ENCODE data around the gene PRDM8.

Gene PRDM8

GRCh38 chr4:80184053-80184824 lies 13.1 kb upstream of the PRDM8 start:
- peak; percentile 92 for DNase-seq (ENCODE audit: low spot score)

GRCh38 chr4:80184825-80185756 lies 12.2 kb upstream of the PRDM8 start:
- peak; percentile 13 for DNase-seq (ENCODE audit: low spot score)

GRCh38 chr4:80185787-80186548 lies 11.3 kb upstream of the PRDM8 start:
- DNase-seq (ENCODE audit: low spot score): no peak

GRCh38 chr4:80186676-80187075 lies 10.6 kb upstream of the PRDM8 start:
- no peak for DNase-seq (ENCODE audit: low spot score)

- no peak for DNase-seq (ENCODE audit: low spot score)
Observed at GRCh38 chr4:80187677-80188076, 9.6 kb upstream of the PRDM8 start.

GRCh38 chr4:80188457-80188800 lies 8.9 kb upstream of the PRDM8 start:
- DNase-seq (ENCODE audit: low spot score): no peak

- DNase-seq (ENCODE audit: low spot score): no peak
Observed at GRCh38 chr4:80188801-80189458, 8.4 kb upstream of the PRDM8 start.

GRCh38 chr4:80189581-80189955 lies 7.7 kb upstream of the PRDM8 start:
- DNase-seq (ENCODE audit: low spot score): no peak

GRCh38 chr4:80189956-80190677 lies 7.2 kb upstream of the PRDM8 start:
- no peak for DNase-seq (ENCODE audit: low spot score)

GRCh38 chr4:80192252-80192866 lies 4.9 kb upstream of the PRDM8 start:
- DNase-seq (ENCODE audit: low spot score): no peak

- no peak for DNase-seq (ENCODE audit: low spot score)
Observed at GRCh38 chr4:80192937-80193336, 4.4 kb upstream of the PRDM8 start.

- no peak for DNase-seq (ENCODE audit: low spot score)
Observed at GRCh38 chr4:80195441-80196140, 1.7 kb upstream of the PRDM8 start.

- no peak for DNase-seq (ENCODE audit: low spot score)
Observed at GRCh38 chr4:80196259-80196921, 913 bp upstream of the PRDM8 start.

- DNase-seq (ENCODE audit: low spot score): no peak
Observed at GRCh38 chr4:80197601-80198440, 518 bp downstream of the PRDM8 start.

- DNase-seq (ENCODE audit: low spot score): no peak
Observed at GRCh38 chr4:80198441-80198837, 1.1 kb downstream of the PRDM8 start.

- no peak for DNase-seq (ENCODE audit: low spot score)
Observed at GRCh38 chr4:80199004-80199560, 1.8 kb downstream of the PRDM8 start.

- no peak for DNase-seq (ENCODE audit: low spot score)
Observed at GRCh38 chr4:80199947-80200346, 2.6 kb downstream of the PRDM8 start.

Data from CD4-positive, alpha-beta T cell treated with Interleukin-6 at 100 ng/mL for 8 hours (primary cell).